ENCODE data around the gene ZPBP.
"Not testable (repeated sequence)": the region's sequence is repeated elsewhere in the genome, so short reads cannot be mapped to it uniquely, and the experiment has no call there.

Gene ZPBP

DNA sequence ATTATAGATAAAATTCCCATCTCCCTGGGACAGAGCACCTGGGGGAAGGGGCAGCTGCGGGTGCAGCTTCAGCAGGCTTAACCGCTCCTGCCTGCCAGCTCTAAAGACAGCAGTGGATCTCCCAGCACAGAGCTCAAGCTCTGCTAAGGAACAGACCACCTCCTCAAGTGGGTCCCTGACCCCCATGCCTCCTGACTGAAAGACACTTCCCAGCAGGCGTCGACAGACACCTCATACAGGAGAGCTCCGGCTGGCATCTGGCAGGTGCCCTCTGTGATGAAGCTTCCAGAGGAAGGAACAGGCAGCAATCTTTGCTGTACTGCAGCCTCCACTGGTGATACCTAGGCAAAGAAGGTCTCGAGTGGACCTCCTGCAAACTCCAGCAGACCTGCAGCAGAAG is 51.9 kb downstream of the ZPBP start:
- DNase-seq (ENCODE audit: low read depth): not testable (repeated sequence)

GRCh38 chr7:50037086-50037485 is 56.0 kb downstream of the ZPBP start:
- DNase-seq (ENCODE audit: low read depth): no peak

GRCh38 chr7:50022991-50023390 is 70.1 kb downstream of the ZPBP start:
- no peak for DNase-seq (ENCODE audit: low read depth)

DNA sequence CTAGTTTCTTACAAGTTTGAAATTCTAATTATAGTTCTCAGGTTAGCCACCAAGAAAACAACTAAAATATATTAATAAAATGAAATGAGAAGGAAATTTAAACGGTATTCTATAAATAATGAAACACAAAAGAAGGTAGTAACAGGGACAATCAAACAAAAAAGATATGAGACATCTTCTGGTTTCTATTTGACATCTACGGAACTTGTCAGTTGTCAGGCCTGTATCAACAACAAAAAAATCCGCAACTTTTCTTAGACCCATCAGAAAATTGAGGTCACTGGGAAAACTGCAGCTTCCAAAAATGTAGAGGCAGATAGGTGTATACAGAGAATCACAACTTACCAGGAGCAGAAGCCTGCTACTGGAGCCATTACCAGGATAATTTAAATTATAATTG is 70.6 kb downstream of the ZPBP start:
- no peak for DNase-seq (ENCODE audit: low read depth)

DNA sequence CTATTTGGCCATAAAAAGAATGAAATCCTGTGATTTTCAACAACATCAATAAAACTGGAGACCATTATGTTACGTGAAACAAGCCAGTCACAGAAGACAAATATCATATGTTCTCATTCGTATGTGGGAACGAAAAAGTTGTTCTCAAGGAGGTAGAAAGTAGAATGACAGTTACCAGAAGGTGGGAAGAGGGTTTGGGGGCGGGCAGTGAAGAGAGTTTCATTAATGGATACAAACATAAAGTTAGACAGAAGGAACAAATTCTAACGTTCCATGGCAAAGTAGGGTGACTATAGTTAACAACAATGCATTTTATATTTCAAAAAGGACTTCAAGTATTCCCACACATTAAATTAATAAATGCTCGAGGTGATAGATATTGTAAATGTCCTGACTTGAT is 97.4 kb downstream of the ZPBP start:
- no peak for DNase-seq (ENCODE audit: low read depth)

GRCh38 chr7:49986191-49986590 is 106.9 kb downstream of the ZPBP start:
- no peak for DNase-seq (ENCODE audit: low read depth)

- DNase-seq (ENCODE audit: low read depth): no peak
Measured at GRCh38 chr7:49980465-49980864, 112.6 kb downstream of the ZPBP start.

- no peak for DNase-seq (ENCODE audit: low read depth)
Measured at GRCh38 chr7:49976238-49976637, 116.8 kb downstream of the ZPBP start.

DNA sequence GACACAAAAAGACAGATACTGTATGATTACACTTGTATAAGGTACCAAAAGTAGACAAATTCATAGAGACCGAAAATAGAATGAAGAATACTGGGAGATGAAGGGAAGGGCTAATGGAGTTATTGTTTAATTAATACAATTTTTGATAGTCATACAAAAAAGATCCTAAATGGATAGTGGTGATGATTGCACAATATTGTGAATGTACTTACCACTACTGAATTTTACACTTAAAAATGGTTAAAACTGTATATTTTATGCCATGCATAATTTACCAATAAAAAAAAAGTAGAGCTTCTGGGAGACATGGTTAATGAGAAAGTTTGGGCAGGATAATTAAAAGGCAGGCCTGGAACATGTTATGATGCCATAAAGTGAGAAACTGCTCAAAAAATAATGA is 119.0 kb downstream of the ZPBP start:
- no peak for DNase-seq (ENCODE audit: low read depth)

GRCh38 chr7:49937608-49938007 is 155.4 kb downstream of the ZPBP start:
- no peak for DNase-seq (ENCODE audit: low read depth)

- DNase-seq (ENCODE audit: low read depth): no peak
Measured at GRCh38 chr7:49931627-49932026, 161.4 kb downstream of the ZPBP start.

GRCh38 chr7:49928787-49929186 is 164.3 kb downstream of the ZPBP start:
- DNase-seq (ENCODE audit: low read depth): no peak

DNA sequence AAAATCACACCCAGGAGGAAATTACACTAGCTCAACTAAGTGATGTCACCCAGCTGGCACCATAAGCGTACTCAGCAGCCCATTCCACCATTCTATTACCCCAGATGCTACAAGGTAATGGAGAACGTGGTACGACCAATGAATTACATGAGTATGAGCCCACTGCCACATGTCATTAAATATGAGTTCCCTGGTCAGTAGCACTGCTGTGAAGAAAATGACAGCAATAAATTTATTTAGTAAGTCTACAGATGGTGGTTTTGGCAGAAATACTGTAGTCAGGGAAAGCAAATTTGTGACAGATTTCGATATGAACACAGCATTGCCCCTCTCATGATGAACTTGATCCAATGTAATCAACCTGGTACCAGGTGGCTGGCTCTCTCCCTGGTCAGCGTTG is 165.4 kb downstream of the ZPBP start:
- DNase-seq (ENCODE audit: low read depth): no peak

DNA sequence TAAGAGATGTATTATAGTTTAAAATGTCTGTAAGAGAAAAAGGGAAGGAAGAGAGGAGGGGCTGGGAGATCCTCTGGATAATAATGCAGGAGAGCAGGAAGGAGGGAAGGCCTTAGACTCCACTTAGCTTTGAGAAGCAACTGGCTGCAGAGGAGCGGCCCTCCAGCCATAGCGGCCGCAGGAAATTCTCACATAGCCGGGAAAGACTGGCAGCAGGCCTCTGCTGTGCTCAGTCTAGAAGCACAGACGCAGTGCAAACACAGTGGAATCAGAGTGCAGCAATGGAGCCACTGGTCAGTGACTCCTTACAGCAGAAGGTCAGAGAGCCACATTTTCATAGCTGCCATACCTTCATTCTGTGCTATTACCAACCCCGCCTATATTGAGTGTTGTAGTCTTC is 166.3 kb downstream of the ZPBP start:
- DNase-seq (ENCODE audit: low read depth): no peak

GRCh38 chr7:49911909-49912308 is 181.1 kb downstream of the ZPBP start:
- DNase-seq (ENCODE audit: low read depth): no peak

DNA sequence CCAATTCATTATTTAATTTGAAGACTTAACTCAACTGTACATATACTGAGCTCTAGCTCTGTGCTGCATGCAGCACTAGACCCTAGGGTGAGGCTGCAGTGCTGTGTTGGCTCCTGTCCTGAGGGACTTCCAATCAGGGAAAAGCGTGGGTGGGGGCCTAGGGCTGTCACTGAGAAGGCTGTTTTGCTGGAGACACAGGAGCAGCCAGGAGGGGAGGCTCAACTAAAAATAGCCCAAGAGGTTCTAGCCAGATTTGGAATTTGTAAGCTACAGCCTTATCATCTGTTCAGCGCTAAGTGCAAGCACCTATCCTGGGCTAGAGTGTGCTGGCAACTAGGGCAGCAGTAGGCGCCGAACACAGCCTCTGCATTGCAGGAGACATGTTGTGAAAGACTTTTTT is 198.5 kb downstream of the ZPBP start:
- DNase-seq (ENCODE audit: low read depth): no peak

DNA sequence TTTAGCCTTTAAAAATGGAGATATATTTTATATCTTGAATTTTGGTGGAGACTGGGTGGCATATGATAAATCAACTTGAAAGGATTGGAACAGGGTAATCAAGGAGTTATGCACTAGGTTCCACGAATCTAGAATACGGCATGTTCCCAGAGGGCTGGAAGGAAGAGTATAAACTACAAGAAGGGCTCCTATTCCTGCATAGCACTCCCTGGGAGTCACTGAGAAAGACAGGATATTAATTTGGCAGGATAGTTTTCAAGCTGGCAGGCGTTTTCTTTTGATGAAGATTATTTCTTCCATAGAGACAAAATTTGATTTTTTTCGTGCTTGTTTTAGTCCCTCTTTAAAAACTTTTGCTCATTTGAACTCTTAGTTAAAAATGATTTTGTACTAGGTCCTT is 199.9 kb downstream of the ZPBP start:
- no peak for DNase-seq (ENCODE audit: low read depth)

- no peak for DNase-seq (ENCODE audit: low read depth)
Measured at GRCh38 chr7:49892481-49892880, 200.6 kb downstream of the ZPBP start.

Data from stromal cell of bone marrow (primary cell).